H9 (cell line): ENCODE measurements around the gene DNHD1. TPM values are rescaled to one million over a fixed set of nuclear protein-coding genes. Genes with fewer than 3 reads are reported as not detected.

Experiments
- DNase-seq: peaks from one replicate; pipeline ENCODE4 v3.0.0-alpha.2; 2017
- H2AFZ ChIP-seq: one replicate; pipeline ENCODE4 v1.6.1; 2013; ENCODE audit warnings: mild to moderate bottlenecking, low read length, control low read depth, moderate library complexity
- H2AK5ac ChIP-seq: 2 replicates; pipeline ENCODE4 v1.6.1; 2013; ENCODE audit warnings: low read length, control low read depth, mixed read lengths; ENCODE audit not compliant: insufficient read length
- H2BK120ac ChIP-seq: one replicate; pipeline ENCODE4 v1.6.1; 2013; ENCODE audit warnings: low read depth, mild to moderate bottlenecking, low read length, control low read depth, inconsistent platforms; ENCODE audit not compliant: poor library complexity, severe bottlenecking
- H2BK12ac ChIP-seq: 2 replicates; pipeline ENCODE4 v1.6.1; 2013; ENCODE audit warnings: low read length, control low read depth, mixed read lengths, low read depth; ENCODE audit not compliant: insufficient read length
- H2BK15ac ChIP-seq: 2 replicates; pipeline ENCODE4 v1.6.1; 2013; ENCODE audit warnings: low read depth, low read length, control low read depth
- H2BK20ac ChIP-seq: one replicate; pipeline ENCODE4 v1.6.1; 2013; ENCODE audit warnings: low read depth, mild to moderate bottlenecking, low read length, control low read depth, inconsistent platforms; ENCODE audit not compliant: poor library complexity, severe bottlenecking
- H2BK5ac ChIP-seq: 2 replicates; pipeline ENCODE4 v1.6.1; 2013; ENCODE audit warnings: low read length, control low read depth, mixed read lengths; ENCODE audit not compliant: insufficient read length
- H3K14ac ChIP-seq: 2 replicates; pipeline ENCODE4 v1.6.1; 2013; ENCODE audit warnings: low read length, control low read depth; ENCODE audit not compliant: insufficient read depth
- H3K18ac ChIP-seq: 2 replicates; pipeline ENCODE4 v1.6.1; 2013; ENCODE audit warnings: low read depth, mild to moderate bottlenecking, mixed read lengths, low read length, control low read depth; ENCODE audit not compliant: insufficient read length
- H3K23ac ChIP-seq: 2 replicates; pipeline ENCODE4 v1.6.1; 2013; ENCODE audit warnings: low read length, control low read depth, mixed read lengths, low read depth; ENCODE audit not compliant: insufficient read length
- H3K23me2 ChIP-seq: 2 replicates; pipeline ENCODE4 v1.6.1; 2013; ENCODE audit warnings: low read depth, mild to moderate bottlenecking, mixed read lengths, low read length, control low read depth; ENCODE audit not compliant: insufficient read length, poor library complexity, severe bottlenecking
- H3K27ac ChIP-seq: 2 replicates; pipeline ENCODE4 v1.5.1; 2013; ENCODE audit warnings: low read length, control low read depth, mixed read lengths, low read depth; ENCODE audit not compliant: insufficient read length
- H3K27me3 ChIP-seq: 2 replicates; pipeline ENCODE4 v1.6.1; 2013; ENCODE audit warnings: low read length, control low read depth, inconsistent platforms; ENCODE audit not compliant: insufficient read depth
- H3K4ac ChIP-seq: 2 replicates; pipeline ENCODE4 v1.6.1; 2013; ENCODE audit warnings: low read depth, mild to moderate bottlenecking, control low read depth, inconsistent platforms, low read length, moderate library complexity
- H3K4me1 ChIP-seq: 2 replicates; pipeline ENCODE4 v1.6.1; 2013; ENCODE audit warnings: low read length, control low read depth, inconsistent platforms; ENCODE audit not compliant: insufficient read depth
- H3K4me2 ChIP-seq: 2 replicates; pipeline ENCODE4 v1.6.1; 2013; ENCODE audit warnings: low read length, control low read depth, mixed read lengths; ENCODE audit not compliant: insufficient read length, insufficient read depth
- H3K56ac ChIP-seq: 2 replicates; pipeline ENCODE4 v1.6.1; 2013; ENCODE audit warnings: low read depth, mild to moderate bottlenecking, mixed read lengths, low read length, control low read depth; ENCODE audit not compliant: insufficient read length
- H3K79me1 ChIP-seq: 2 replicates; pipeline ENCODE4 v1.6.1; 2013; ENCODE audit warnings: low read depth, mild to moderate bottlenecking, moderate library complexity, low read length, control low read depth, inconsistent platforms; ENCODE audit not compliant: insufficient read depth, poor library complexity, severe bottlenecking
- H3K79me2 ChIP-seq: 2 replicates; pipeline ENCODE4 v1.6.1; 2013; ENCODE audit warnings: low read length, control low read depth, inconsistent platforms; ENCODE audit not compliant: insufficient read depth
- H3K9ac ChIP-seq: 2 replicates; pipeline ENCODE4 v1.6.1; 2013; ENCODE audit warnings: low read length, control low read depth, mixed read lengths; ENCODE audit not compliant: insufficient read length; ENCODE audit errors: extremely low read depth
- H3K9me3 ChIP-seq: one replicate; pipeline ENCODE4 v1.6.1; 2013; ENCODE audit warnings: low read depth, low read length, inconsistent platforms; ENCODE audit not compliant: control insufficient read depth
- H3T11ph ChIP-seq: one replicate; pipeline ENCODE4 v1.6.1; 2013; ENCODE audit warnings: mild to moderate bottlenecking, low read length, control low read depth, inconsistent platforms
- H4K20me1 ChIP-seq: one replicate; pipeline ENCODE4 v1.6.1; 2013; ENCODE audit not compliant: control insufficient read depth, insufficient read length, insufficient read depth
- H4K5ac ChIP-seq: 2 replicates; pipeline ENCODE4 v1.6.1; 2013; ENCODE audit warnings: low read depth, mild to moderate bottlenecking, mixed read lengths, low read length, control low read depth; ENCODE audit not compliant: insufficient read length
- H4K8ac ChIP-seq: replicated peaks from 2 replicates; pipeline ENCODE4 v1.6.1; 2013; ENCODE audit warnings: low read length, control low read depth, mixed read lengths, low read depth; ENCODE audit not compliant: insufficient read length
- H4K91ac ChIP-seq: 2 replicates; pipeline ENCODE4 v1.6.1; 2013; ENCODE audit warnings: low read depth, mild to moderate bottlenecking, moderate library complexity, mixed read lengths, low read length, control low read depth; ENCODE audit not compliant: insufficient read length
- H3K27ac Mint-ChIP-seq, 3 experiments: 2 replicates in 2 of 3; 3 replicates in 1 of 3; pipeline ENCODE4 v1.8.0; 2020 to 2021; ENCODE audit warnings: mixed read lengths in 3 of 3, mild to moderate bottlenecking in 1 of 3, moderate library complexity in 1 of 3
- H3K27me3 Mint-ChIP-seq: 2 replicates; pipeline ENCODE4 v1.8.0; 2021; ENCODE audit warnings: low read depth, mild to moderate bottlenecking, moderate library complexity, mixed read lengths
- H3K36me3 Mint-ChIP-seq, 3 experiments: 2 replicates in 2 of 3; 3 replicates in 1 of 3; pipeline ENCODE4 v1.8.0; 2020 to 2021; ENCODE audit warnings: low read depth in 3 of 3, mixed read lengths in 3 of 3; ENCODE audit not compliant: insufficient read depth in 1 of 3
- H3K4me1 Mint-ChIP-seq, 2 experiments: 2 replicates each; pipeline ENCODE4 v1.8.0; 2020; ENCODE audit warnings: mixed read lengths in 2 of 2
- H3K4me3 Mint-ChIP-seq, 2 experiments: 2 replicates in 1 of 2; 3 replicates in 1 of 2; pipeline ENCODE4 v1.8.0; 2020 to 2021; ENCODE audit warnings: mild to moderate bottlenecking in 2 of 2, mixed read lengths in 2 of 2, moderate library complexity in 1 of 2
- H3K9me3 Mint-ChIP-seq, 2 experiments: 2 replicates in 1 of 2; 3 replicates in 1 of 2; pipeline ENCODE4 v1.8.0; 2020; ENCODE audit warnings: mild to moderate bottlenecking in 2 of 2, mixed read lengths in 2 of 2, moderate library complexity in 1 of 2
- CTCF ChIP-seq: fragments of 200-600 bp; sonication (generic); conservative IDR thresholded peaks from 3 replicates; pipeline ENCODE4 v1.8.0; 2021; ENCODE audit warnings: antibody characterized with exemption, mild to moderate bottlenecking
- WGBS: extraction: QIAGEN DNeasy Blood & Tissue Kit; methylation state at CpG from one replicate; pipeline ENCODE4 v1.1.7; 2013; ENCODE audit warnings: missing lambda C conversion rate, low lambda C conversion rate, mixed read lengths; ENCODE audit not compliant: insufficient read length; ENCODE audit errors: extremely low coverage; 5-methylcytosine and 5-hydroxymethylcytosine counted together
- total RNA-seq: library from RNA; stranded (reverse); gene quantifications from 2 replicates; pipeline ENCODE4 v1.2.1, GENCODE V29; 2021

DNHD1 gene
- total RNA-seq, 1 experiment from 2014 or later: 3.5 TPM

GRCh38 chr11:6613496-6613895 lies 116.4 kb downstream of the DNHD1 start:
- Histone ChIP-seq H3K23me2 (peaks cover 12% of the 10 kb centered on the region), H3T11ph (no peak overlapping the region), H3K56ac (no peak overlapping the region), H4K5ac (no peak overlapping the region), H3K18ac (no peak overlapping the region), H3K79me2 (no peaks in the 10 kb centered on the region), H2BK12ac (no peak overlapping the region), H2BK20ac (no peak overlapping the region), H4K91ac (no peak overlapping the region), H3K9ac (no peak overlapping the region), H3K4me2 (no peak overlapping the region), H4K8ac (no peak overlapping the region), H2AK5ac (no peak overlapping the region), H3K14ac (no peak overlapping the region), H3K23ac (no peak overlapping the region), H2BK5ac (no peak overlapping the region), H3K4ac (no peak overlapping the region), H3K79me1 (no peaks in the 10 kb centered on the region), H4K20me1 (no peaks in the 10 kb centered on the region), H2BK120ac (no peak overlapping the region), H2AFZ (no peak overlapping the region), H2BK15ac (no peak overlapping the region), H3K27ac (no peak overlapping the region), H3K9me3 (no peaks in the 10 kb centered on the region), H3K27me3 (no peaks in the 10 kb centered on the region), H3K4me1 (no peaks in the 10 kb centered on the region)
- DNase-seq: no peak
- TF ChIP-seq CTCF: no peak
- no peaks in the 10 kb centered on the region; the same call in 1 of the 2 replicates for H3K27me3 Mint-ChIP-seq
- no peaks in the 10 kb centered on the region for H3K9me3 Mint-ChIP-seq
- 100% methylated on average over 3 of the region's 3 CpGs for WGBS
- H3K27ac Mint-ChIP-seq: no peak overlapping the region
- H3K4me1 Mint-ChIP-seq: peaks cover 9% of the 10 kb centered on the region in 2 experiments
- H3K4me3 Mint-ChIP-seq: no peak overlapping the region
- peaks cover 26 to 49% (median 42%) of the 10 kb centered on the region in 3 experiments; a peak in 6 of 7 replicates for H3K36me3 Mint-ChIP-seq
